Endothelial cell (in vitro differentiated cells): ENCODE data around the gene ACTR10. TPM values are rescaled to one million over a fixed set of nuclear protein-coding genes. Genes with fewer than 3 reads are reported as not detected.

Experiments
- DNase-seq: peaks from one replicate; pipeline ENCODE4 v3.0.0; 2021; ENCODE audit warnings: low spot score
- H3K27ac Mint-ChIP-seq: one replicate; pipeline ENCODE4 v1.8.0; 2021; ENCODE audit warnings: mixed read lengths, inconsistent platforms; ENCODE audit not compliant: unreplicated experiment
- H3K27me3 Mint-ChIP-seq: one replicate; pipeline ENCODE4 v1.8.0; 2021; ENCODE audit warnings: mild to moderate bottlenecking, moderate library complexity, mixed read lengths, inconsistent platforms; ENCODE audit not compliant: unreplicated experiment
- H3K36me3 Mint-ChIP-seq: one replicate; pipeline ENCODE4 v1.8.0; 2021; ENCODE audit warnings: mild to moderate bottlenecking, low read depth, mixed read lengths, inconsistent platforms; ENCODE audit not compliant: unreplicated experiment
- H3K4me1 Mint-ChIP-seq: one replicate; pipeline ENCODE4 v1.8.0; 2021; ENCODE audit warnings: mild to moderate bottlenecking, mixed read lengths, inconsistent platforms; ENCODE audit not compliant: unreplicated experiment
- H3K4me3 Mint-ChIP-seq: one replicate; pipeline ENCODE4 v1.8.0; 2021; ENCODE audit warnings: mild to moderate bottlenecking, mixed read lengths, inconsistent platforms; ENCODE audit not compliant: unreplicated experiment
- H3K9me3 Mint-ChIP-seq: one replicate; pipeline ENCODE4 v1.8.0; 2021; ENCODE audit warnings: mixed read lengths, inconsistent platforms; ENCODE audit not compliant: unreplicated experiment
- total RNA-seq: library from RNA; stranded (reverse); fragmentation: NEBNext Ultra II Directional; extraction: Animal tissue kit (Norgen Biotek cat#: 25700); gene quantifications from one replicate; pipeline ENCODE4 v1.2.1, GENCODE V29; 2021; ENCODE audit not compliant: unreplicated experiment
- TF ChIP-seq, protein P1 (sequence below): fragments of 200-600 bp; sonication (generic); IDR thresholded peaks from one replicate; pipeline ENCODE4 v1.5.0; 2021; ENCODE audit warnings: antibody characterized with exemption; ENCODE audit not compliant: unreplicated experiment

ACTR10 gene
- total RNA-seq, 1 donor from 2014 or later, result 50.2 TPM

DNA sequence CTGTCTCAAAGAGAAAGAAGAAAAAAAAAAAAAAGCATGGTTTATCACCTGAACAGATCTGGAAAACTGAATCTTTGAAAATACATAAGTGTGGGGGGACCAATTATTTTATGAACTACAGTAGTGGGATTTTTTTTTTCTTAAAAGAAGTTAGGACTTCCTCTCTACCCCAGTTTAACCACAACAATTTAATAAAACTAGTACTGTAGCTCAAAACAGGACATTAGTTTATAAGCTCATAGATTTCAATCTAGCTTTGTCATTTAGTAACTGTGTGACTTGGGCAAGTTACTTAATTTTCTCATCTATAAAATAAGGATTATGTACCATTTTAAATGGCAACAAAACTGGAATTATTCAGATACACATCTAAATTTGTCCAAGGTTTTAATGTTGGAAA is 74.9 kb downstream of the ACTR10 start:
- H3K36me3 Mint-ChIP-seq, result peaks cover 9% of the 10 kb centered on the region
- no peak overlapping the region for H3K4me3 Mint-ChIP-seq
- no peak for DNase-seq
- no peaks in the 10 kb centered on the region for H3K4me1 Mint-ChIP-seq
- TF ChIP-seq, protein P1, sequence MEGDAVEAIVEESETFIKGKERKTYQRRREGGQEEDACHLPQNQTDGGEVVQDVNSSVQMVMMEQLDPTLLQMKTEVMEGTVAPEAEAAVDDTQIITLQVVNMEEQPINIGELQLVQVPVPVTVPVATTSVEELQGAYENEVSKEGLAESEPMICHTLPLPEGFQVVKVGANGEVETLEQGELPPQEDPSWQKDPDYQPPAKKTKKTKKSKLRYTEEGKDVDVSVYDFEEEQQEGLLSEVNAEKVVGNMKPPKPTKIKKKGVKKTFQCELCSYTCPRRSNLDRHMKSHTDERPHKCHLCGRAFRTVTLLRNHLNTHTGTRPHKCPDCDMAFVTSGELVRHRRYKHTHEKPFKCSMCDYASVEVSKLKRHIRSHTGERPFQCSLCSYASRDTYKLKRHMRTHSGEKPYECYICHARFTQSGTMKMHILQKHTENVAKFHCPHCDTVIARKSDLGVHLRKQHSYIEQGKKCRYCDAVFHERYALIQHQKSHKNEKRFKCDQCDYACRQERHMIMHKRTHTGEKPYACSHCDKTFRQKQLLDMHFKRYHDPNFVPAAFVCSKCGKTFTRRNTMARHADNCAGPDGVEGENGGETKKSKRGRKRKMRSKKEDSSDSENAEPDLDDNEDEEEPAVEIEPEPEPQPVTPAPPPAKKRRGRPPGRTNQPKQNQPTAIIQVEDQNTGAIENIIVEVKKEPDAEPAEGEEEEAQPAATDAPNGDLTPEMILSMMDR, result no peak
- H3K9me3 Mint-ChIP-seq, result no peaks in the 10 kb centered on the region
- peak overlapping the region; percentile 4 for H3K27ac Mint-ChIP-seq
- H3K27me3 Mint-ChIP-seq, result no peaks in the 10 kb centered on the region

DNA sequence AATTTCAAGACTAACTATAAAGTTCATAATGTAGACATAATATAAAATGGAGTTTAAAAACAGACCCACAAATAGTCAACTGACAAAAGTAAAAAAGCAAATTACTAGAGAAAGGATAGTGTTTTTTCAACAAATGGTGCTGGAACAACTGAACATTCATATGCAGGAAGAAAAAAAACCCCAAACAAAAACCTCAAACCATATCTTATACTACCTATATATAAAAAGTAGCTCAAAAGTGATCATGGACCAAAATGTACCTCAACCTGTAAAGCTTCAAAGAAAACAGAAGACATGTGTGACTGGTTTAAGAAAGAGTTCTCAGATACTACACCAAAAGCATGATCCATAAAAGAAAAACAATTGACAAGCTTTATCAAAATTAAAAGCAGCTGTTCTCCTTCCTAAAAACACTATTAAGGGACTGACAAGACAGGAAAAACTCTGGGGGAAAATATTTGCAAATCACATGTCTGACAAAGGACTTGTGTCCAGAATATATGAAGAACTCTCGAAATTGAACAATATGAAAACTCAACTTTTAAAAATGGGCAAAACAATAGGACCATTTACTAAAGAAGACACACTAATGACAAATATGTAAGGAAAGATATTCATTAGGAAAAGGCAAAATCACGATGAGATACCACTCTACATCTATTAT is 75.7 kb downstream of the ACTR10 start:
- no peaks in the 10 kb centered on the region for H3K9me3 Mint-ChIP-seq
- H3K4me3 Mint-ChIP-seq, result no peak overlapping the region
- no peak for DNase-seq
- TF ChIP-seq, protein P1, result no peak
- H3K4me1 Mint-ChIP-seq, result no peaks in the 10 kb centered on the region
- H3K27ac Mint-ChIP-seq, result peak overlapping the region; percentile 19
- H3K27me3 Mint-ChIP-seq, result no peaks in the 10 kb centered on the region
- peaks cover 4% of the 10 kb centered on the region for H3K36me3 Mint-ChIP-seq

DNA sequence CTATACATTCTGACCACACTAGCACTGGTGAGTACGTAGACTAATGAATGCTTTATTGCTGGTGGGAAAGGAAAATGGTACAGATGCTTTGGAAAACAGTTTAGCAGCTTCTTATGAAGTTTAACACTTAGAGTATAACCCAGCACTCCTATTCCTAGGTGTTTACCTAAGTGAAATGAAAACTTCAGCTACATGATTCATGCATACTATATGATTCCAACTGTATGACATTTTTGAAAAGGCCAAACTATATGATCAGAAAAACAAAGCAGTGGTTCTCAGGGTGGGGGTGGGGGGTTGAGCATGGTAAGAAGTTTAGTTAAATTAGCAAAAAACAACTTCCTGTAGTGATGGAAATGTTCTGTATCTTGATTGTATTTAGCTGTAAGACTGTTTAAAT is 76.3 kb downstream of the ACTR10 start:
- peaks cover 4% of the 10 kb centered on the region for H3K36me3 Mint-ChIP-seq

DNA sequence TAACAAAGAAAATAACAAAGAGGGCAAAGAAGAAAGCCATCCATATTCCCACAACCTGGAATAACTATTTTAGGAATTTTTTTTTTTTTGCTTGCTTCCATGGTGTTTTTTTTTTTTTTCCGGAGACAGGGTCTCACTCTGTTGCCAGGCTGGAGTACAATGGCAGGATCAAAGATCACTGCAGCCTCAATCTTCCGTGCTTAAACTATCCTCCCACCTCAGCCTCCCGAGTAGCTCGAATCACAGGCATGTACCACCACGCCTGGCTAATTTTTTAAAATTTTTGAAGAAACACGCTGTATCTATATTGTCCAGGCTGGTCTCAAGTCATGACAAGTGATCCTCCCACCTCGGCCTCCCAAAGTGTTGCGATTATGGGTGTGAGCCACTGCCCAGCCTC is 78.2 kb downstream of the ACTR10 start:
- H3K27ac Mint-ChIP-seq, result no peak overlapping the region
- TF ChIP-seq, protein P1, result no peak
- no peak overlapping the region for H3K4me3 Mint-ChIP-seq
- peaks cover 4% of the 10 kb centered on the region for H3K36me3 Mint-ChIP-seq
- no peaks in the 10 kb centered on the region for H3K27me3 Mint-ChIP-seq
- no peaks in the 10 kb centered on the region for H3K9me3 Mint-ChIP-seq
- DNase-seq, result no peak
- H3K4me1 Mint-ChIP-seq, result peaks cover 16% of the 10 kb centered on the region

More for the DNA sequence above, 76.3 kb downstream of the ACTR10 start:
- H3K9me3 Mint-ChIP-seq, result no peaks in the 10 kb centered on the region
- H3K27ac Mint-ChIP-seq, result no peak overlapping the region
- H3K27me3 Mint-ChIP-seq, result no peaks in the 10 kb centered on the region
- H3K4me3 Mint-ChIP-seq, result no peak overlapping the region
- no peak for DNase-seq
- peaks cover 4% of the 10 kb centered on the region for H3K4me1 Mint-ChIP-seq
- TF ChIP-seq, protein P1, result no peak

DNA sequence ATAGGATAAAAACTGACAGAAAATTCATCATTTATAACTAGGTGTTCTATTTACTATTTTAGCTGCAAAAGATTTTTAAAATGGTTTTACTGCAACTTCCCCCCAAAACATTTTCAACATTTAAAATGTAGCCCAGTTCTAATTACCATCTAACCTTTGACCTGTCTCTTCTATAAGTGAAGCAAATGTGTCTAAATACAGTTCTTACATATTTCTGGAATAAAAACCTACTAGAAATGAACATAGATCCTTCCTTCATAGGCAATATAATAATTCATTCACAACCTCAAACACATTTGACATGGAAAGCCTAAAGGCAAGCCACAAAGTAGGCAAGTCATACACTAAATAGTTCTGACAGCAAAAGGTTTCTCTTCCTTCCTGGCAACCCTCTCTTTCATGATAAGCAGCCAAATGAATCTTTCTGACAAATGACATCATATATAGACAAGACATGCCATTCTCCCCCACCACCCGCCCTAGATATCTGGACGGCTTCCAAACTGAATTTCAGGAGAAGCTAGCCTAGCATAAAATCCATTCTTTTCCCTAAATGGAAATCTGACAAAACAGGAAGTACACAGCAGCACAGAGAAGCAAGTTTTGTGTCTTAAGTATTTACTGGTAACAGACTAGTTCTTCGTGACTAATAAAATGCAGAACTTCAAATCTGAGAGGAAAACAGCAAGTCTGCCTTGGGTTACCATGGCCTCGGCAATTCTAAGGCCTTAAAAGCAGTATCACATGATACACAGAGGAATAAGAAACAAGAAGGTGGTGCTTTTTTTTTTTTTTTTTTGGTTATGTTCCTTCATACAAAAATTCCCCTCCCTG is 81.2 kb downstream of the ACTR10 start:
- Mint-ChIP-seq H3K36me3 (peaks cover 15% of the 10 kb centered on the region), H3K9me3 (no peaks in the 10 kb centered on the region), H3K4me3 (no peak overlapping the region), H3K4me1 (peaks cover 16% of the 10 kb centered on the region), H3K27ac (peak overlapping the region; percentile 88), H3K27me3 (no peaks in the 10 kb centered on the region)
- TF ChIP-seq, protein P1, result no peak
- DNase-seq, result no peak
